HL-60/S4 treated with retinoic acid at 250 ng/mL for 4 days and 3 days (cell line): ENCODE data around the gene TMEM109.

ENCODE experiments used
- in situ Hi-C: fragments of 300-500 bp; cut with MboI; formaldehyde crosslinking; loops from 2 replicates; pipeline ENCODE4 v1.7.0; 2022; ENCODE audit warnings: low sequenced_read_pairs

The TMEM109 gene

GRCh38 chr11:60960405-60960804 lies 46.4 kb downstream of the TMEM109 start:
- in situ Hi-C loops = no loop called here

GRCh38 chr11:60964801-60965200 lies 50.8 kb downstream of the TMEM109 start:
- in situ Hi-C loops = no loop called here

- in situ Hi-C loops = no loop called here
Measured at GRCh38 chr11:60966890-60967289, 52.9 kb downstream of the TMEM109 start.

GRCh38 chr11:60968223-60968622 lies 54.3 kb downstream of the TMEM109 start:
- in situ Hi-C loops = no loop called here

- in situ Hi-C loops = no loop called here
Measured at GRCh38 chr11:60970369-60970774, 56.4 kb downstream of the TMEM109 start.

GRCh38 chr11:60970890-60971289 lies 56.9 kb downstream of the TMEM109 start:
- in situ Hi-C loops = no loop called here

GRCh38 chr11:60971520-60971919 lies 57.6 kb downstream of the TMEM109 start, which contains the start of gene CD6:
Gene CD6 (plus strand): TSS chr11:60971680. CDS start chr11:60971866, 186 bp downstream.
- in situ Hi-C loops = no loop called here

- in situ Hi-C loops = no loop called here
Measured at GRCh38 chr11:60972182-60973030, 58.4 kb downstream of the TMEM109 start.
